NCI-H1092 (cell line): ENCODE results near the gene COP1.
"Not testable (repeated sequence)": the region's sequence is repeated elsewhere in the genome, so short reads cannot be mapped to it uniquely, and the experiment has no call there.

ENCODE experiments used
- DNase-seq: peaks from one replicate; lab custom pipeline; 2025; lab: John Stamatoyannopoulos, UW

Gene COP1

DNA sequence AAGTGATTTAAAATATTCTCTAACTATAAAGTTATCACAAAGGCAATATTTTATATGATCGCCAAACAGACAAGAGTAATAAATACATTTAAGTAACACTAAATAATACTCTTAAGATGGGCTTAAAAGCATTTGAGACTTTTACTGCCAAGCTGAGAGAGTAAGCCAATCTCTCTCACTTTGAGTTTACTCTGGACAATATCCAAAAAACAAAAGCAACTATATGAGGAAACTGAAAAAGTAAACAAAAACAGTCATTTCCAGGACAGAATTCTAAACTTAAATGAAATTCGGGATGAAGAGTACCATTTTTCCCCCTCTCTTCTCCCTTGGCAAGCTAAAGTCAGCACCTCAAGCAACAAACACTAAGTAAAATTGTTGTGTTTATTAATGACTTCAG is 173.2 kb downstream of the COP1 start:
- DNase-seq, result peak; percentile 1

DNA sequence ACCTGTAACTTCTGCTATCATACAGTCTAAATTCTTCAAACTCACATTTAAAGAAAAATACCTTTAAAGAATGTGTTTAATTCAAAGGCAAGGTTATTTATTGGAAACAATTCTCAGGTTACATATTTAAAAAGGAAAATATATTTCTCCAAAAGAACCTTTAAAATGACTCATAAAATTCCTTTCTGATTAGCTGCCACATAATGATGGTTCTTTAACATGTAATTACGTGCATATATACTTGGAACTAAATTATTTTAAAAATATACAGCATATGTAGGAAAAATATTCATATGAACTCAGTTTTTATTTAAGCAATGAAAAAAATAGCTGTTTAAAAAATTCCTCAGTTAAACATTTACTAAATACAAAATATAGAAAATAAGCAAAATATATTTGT is 173.6 kb downstream of the COP1 start:
- no peak for DNase-seq

DNA sequence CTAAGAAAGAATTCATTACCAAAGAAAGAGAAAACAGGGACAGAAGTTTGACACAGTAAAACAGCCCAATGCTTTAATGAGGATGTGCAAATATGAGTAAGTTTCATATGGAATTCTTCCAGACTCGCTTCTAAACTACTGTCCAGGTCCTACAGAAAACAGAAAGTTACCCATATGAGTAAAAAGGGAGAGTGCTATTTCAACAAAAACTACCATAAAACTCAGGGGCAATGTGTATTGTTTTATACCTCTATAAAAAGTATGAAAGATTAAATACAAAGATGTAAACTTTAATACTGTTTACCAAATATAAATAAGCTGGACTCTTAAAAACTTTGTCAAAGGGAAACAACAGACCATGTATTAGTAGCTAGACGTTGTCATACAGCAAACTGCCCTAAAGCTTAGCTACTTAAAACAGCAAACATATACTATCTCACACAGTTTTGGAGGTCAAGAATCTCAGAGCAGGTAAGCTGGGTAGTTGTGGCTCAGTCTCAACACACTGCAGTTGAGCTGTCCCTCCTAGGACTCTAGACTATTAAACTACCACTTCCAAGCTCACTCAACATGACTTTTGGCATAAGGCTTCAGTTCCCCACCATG is 174.9 kb downstream of the COP1 start:
- DNase-seq, result no peak

DNA sequence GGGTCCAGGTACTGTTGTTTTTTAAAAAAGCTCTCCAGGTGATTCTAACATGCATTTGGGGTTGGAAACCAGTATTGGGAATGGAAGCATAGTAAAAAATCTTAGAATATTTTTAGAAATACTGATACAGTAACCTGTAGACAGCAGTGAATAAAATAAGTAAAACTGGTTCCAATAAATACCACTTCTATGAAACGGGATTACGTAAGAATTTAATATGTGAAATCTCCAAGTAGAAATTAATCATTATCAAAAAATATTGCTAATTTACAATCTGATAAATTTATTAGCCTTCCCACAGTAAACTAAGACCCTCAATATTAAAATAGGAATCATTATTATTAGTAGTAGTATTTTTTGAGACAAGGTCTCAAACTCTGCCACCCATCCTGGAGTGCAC is 177.5 kb downstream of the COP1 start:
- no peak for DNase-seq

DNA sequence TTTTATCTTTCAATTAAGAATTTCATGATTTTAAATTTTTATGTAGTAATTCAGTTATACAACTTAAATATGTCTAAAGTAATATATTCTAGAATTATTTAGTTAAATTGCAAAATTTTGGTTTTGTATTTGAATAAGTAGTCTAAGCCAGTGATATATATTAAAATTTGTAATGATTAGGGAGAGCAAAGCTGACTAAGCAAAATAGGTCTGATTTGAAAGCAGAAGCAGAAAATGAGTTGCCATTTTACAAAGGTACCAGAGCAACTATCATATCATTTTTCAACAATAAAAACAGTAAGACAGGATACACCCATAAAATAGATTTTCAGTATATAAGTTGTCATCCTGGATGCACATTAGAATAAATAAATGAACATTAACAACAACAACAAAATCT is 177.9 kb downstream of the COP1 start:
- no peak for DNase-seq

DNA sequence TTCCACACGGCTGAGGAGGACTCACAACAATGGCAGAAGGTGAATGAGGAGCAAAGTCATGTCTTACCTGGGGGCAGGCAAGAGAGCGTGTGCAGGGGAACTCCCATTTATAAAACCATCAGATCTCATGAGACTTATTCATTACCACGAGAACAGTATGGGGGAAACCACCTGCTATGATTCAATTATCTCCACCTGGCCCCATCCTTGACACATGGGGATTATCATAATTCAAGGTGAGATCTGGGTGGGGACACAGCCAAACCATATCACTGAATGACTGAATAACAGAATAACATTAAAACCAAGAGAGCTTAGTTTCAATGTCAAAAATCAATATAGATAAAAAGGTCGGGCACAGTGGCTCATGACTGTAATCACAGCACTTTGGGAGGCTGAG is 179.2 kb downstream of the COP1 start:
- not testable (repeated sequence) for DNase-seq

DNA sequence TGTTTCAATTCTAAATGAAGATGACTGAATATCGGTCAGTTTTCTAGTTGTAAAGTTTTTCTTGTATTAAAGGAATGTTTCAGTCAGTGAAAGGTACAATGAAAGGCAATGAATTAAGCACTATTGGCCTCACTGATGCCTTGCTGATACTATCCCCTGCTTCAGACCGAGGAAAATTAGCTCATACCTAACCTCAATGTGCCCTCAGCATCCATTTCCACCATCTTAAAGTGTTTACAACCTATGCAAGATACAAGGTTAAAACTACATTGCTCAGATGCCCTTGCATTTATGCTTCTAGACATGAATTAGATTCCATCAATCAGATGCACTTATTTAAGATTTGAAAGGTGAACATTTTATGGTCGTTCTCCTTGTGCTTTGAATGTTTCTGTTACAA is 184.5 kb downstream of the COP1 start:
- DNase-seq, result no peak

DNA sequence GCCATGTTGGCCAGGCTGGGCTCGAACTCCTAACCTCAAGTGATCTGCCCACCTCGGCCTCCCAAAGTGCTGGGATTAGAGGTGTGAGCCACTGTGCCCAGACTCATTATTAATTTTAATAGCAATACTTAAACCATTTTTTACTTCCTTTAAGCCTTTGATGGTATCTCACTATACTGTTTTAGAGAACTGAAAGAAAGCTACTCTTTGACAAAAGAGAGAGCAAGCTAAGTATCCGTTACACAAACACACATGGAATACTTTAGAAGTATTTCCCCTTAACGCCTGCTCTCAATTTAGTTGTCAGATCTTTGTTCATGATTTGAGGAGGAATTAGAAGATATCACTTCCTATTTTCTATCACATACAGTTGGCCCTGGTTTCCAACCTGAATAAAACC is 189.4 kb downstream of the COP1 start:
- no peak for DNase-seq

DNA sequence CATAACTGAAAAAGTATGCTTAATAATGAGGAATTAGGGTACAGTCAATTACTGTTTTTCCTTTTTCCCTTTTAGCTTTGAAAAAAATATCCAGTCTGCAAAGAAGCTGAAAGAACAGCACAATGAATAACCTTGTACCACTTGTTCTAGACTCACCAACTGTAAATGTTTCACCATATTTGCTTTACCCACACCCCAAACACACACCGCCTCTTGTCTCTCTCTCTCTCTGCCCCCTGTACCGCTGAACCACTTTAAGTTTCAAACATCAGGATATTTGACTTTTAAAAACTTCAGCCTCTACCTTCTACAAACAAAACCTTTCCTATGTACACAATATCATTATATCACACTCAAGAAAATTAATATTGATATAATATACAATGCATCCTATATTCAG is 197.1 kb downstream of the COP1 start:
- DNase-seq, result no peak

DNA sequence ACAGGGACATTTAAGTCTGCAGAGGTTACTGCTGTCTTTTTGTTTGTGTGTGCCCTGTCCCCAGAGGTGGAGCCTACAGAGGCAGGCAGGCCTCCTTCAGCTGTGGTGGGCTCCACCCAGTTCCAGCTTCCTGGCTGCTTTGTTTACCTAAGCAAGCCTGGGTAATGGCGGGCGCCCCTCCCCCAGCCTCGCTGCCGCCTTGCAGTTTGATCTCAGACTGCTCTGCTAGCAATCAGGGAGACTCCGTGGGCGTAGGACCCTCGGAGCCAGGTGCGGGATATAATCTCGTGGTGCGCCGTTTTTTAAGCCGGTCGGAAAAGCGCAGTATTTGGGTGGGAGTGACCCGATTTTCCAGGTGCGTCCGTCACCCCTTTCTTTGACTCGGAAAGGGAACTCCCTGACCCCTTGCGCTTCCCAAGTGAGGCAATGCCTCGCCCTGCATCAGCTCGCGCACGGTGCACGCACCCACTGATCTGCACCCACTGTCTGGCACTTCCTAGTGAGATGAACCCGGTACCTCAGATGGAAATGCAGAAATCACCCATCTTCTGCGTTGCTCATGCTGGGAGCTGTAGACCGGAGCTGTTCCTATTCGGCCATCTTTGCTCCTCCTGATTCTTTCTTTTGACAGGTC is 199.2 kb downstream of the COP1 start:
- DNase-seq, result not testable (repeated sequence)

DNA sequence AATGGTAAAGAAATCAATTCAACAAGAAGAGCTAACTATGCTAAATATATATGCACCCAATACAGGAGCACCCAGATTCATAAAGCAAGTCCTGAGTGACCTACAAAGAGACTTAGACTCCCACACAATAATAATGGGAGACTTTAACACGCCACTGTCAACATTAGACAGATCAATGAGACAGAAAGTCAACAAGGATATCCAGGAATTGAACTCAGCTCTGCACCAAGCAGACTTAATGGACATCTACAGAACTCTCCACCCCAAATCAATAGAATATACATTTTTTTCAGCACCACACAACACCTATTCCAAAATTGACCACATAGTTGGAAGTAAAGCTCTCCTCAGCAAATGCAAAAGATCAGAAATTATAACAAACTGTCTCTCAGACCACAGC is 212.4 kb downstream of the COP1 start:
- DNase-seq, result not testable (repeated sequence)

DNA sequence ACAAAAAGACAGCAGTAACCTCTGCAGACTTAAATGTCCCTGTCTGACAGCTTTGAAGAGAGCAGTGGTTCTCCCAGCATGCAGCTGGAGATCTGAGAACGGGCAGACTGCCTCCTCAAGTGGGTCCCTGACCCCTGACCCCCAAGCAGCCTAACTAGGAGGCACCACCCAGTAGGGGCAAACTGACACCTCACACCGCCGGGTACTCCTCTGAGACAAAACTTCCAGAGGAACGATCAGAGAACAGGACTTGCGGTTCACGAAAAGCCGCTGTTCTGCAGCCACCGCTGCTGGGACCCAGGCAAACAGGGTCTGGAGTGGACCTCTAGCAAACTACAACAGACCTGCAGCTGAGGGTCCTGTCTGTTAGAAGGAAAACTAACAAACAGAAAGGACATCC is 214.3 kb downstream of the COP1 start:
- DNase-seq, result not testable (repeated sequence)

DNA sequence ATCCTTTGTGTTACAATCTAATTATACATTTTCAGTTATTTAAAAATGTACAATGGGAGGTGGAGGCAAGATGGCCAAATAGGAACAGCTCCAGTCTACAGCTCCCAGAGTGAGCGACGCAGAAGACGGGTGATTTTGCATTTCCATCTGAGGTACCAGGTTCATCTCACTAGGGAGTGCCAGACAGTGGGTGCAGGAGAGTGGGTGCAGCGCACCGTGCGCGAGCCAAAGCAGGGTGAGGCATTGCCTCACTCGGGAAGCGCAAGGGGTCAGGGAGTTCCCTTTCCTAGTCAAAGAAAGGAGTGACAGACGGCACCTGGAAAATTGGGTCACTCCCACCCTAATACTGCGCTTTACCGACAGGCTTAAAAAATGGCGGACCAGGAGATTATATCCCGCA is 214.9 kb downstream of the COP1 start:
- DNase-seq, result not testable (repeated sequence)

DNA sequence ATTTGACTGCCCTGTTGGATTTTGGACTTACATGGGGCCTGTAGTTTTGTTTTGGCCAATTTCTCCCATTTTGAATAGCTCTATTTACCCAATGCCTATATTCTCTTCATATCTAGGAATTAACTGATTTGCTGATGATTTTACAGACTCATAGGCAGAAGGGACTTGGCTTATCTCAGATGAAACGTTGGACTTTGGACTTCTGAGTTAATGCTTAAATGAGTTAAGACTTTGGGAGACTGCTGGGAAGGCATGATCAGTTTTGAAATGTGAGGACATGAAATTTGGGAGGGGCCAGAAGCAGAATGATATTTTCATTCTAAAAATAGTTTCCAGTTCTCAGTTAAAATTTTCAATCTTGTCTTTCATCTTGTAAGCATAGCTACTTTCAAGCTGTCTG is 222.3 kb downstream of the COP1 start:
- DNase-seq, result no peak

DNA sequence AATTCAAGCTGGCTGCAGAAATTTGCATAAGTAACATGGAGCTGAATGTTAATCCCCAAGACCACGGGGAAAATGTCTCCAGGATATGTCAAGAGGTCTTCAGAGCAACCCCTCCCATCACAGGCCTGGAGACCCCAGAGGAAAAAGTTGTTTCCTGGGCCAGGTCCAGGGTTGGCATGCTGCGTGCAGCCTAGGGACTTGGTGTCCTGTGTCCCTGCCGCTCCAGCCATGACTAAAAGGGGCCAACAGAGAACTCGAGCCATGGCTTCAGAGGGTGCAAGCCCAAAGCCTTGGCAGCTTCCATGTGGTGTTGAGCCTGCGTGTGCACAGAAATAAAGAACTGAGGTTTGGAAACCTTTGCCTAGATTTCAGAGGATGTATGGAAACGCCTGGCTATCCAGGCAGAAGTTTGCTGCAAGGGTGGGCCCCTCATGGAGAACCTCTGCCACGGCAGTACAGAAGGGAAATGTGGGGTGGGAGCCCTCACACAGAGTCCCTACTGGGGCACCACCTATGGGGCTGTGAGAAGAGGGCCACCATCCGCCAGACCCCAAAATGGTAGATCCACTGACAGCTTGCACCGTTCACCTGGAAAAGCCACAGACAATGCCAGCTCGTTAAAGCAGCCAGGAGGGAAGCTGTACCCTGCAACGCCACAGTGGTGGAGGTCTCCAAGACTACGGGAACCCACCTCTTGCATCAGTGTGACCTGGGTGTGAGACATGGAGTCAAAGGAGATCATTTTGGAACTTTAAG is 222.9 kb downstream of the COP1 start:
- DNase-seq, result no peak

DNA sequence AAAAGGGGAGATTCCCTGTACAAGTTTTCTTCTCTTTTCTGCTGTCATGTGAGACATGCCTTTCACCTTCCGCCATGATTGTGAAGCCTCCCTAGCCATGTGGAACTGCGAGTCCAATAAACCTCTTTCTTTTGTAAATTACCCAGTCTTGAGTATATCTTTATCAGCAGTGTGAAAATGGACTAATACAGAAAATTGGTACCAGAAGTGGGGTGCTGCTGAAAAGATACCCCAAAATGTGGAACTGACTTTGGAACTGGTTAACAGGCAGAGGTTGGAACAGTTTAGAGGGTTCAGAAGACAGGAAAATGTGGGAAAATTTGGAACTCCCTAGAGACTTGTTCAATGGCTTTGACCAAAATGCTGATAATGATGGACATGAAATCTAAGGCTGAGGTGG is 223.7 kb downstream of the COP1 start:
- DNase-seq, result not testable (repeated sequence)

DNA sequence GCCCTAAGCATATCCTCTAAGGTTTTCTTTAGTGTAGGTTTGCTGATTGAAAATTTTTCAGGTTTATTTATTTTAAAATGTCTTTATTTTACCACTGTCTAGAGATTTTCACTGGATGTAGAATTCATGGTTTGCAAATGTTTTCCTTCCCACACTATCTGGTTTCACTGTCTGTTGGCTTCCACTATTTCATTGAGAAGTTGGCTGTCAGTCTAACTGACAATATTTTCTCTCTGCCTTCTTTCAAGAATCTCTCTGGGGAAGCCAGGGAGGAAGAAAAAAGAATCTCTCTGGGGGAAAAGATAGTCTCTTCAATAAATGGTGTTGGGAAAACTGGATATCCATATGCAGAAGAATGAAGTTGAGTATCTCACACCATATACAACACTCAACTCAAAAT is 226.0 kb downstream of the COP1 start:
- DNase-seq, result no peak

DNA sequence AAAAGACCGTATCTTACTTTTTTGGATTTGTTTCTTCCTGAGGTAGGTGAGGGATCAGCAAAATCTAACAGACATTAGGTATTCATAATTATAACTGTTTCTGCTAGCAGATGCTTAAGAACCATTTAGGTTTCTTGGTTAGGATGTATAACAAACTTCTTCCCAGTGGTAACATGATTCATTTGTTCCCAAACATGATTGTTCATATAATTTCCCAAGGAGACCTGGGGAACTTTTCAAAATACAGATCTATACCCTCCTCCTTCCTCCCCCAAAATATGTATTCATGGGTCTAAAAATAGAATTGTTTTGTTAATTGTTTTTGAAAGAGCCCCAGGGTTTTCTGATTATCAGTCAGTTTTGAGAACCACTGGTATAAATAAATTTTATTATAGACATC is 228.2 kb downstream of the COP1 start:
- DNase-seq, result no peak

DNA sequence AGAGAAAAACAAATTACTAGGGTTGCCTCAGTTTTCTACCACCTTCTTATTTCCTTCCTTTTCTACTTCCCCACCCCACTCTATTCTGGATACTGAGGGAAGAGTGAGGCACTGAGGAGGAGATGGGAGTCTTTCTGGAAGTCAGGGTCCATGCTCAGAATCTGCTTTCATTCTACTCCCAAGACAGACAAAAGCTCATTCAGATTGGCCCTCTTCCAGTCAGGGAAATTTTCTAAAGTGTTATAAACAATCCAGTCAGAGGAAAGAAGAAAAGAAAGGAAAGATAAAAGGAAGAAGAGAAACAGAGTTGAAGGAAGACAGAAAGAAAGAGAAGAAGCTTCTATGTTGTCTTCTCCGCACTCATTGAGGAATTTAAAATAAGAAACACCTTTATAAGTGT is 228.6 kb downstream of the COP1 start:
- DNase-seq, result no peak

DNA sequence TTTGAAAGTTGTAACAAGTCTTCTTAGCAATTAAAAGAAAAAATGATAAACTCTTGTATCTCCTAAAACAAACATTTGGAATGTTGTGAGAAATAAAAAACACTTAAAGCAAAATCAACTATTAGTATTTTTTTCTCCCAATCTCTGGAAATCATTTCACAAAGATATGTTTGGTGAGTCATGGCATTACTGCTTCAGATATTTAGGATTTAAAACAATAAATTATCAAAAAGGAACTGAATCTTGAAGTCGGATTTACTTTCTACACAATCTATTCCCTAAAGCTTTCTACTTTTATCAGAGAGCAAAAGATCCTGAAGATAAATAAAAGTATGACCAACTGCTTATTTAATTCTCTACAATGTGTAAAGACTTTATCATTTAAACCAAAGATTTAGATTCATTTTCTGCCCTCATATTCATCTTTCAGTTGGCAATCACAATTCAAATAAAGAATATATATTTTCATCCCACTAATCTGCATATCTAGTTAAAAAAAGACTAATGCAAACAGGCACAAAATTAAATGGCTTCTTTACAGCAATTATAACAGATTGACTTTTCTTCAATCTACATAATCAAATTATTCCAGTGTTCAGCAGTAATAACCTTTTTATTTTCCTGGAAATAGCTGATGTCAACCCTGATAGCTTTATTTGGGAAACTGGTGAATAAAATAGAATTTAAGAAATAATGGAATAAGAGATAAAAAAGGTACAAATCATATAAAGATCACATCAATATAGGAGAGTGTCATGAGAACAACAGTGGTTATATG is 230.0 kb downstream of the COP1 start:
- no peak for DNase-seq

DNA sequence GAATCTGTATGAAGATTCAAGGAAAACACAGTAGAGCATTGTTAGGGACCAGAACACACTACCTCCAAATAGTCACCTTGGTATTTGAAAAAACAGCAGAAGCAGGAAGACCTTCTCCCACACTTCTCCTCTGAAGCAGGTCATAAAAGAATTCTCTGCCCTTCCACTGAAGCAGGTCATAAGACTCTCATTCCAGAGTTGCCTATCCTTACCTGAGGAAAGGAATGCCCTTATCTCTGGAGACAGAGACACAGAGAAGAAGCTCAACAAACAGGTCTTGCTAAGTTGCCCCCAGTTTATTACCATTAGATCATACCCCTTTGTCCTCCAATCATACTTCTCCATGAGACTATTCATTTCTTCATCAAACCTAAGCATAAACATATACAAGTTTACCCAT is 237.9 kb downstream of the COP1 start:
- no peak for DNase-seq

DNA sequence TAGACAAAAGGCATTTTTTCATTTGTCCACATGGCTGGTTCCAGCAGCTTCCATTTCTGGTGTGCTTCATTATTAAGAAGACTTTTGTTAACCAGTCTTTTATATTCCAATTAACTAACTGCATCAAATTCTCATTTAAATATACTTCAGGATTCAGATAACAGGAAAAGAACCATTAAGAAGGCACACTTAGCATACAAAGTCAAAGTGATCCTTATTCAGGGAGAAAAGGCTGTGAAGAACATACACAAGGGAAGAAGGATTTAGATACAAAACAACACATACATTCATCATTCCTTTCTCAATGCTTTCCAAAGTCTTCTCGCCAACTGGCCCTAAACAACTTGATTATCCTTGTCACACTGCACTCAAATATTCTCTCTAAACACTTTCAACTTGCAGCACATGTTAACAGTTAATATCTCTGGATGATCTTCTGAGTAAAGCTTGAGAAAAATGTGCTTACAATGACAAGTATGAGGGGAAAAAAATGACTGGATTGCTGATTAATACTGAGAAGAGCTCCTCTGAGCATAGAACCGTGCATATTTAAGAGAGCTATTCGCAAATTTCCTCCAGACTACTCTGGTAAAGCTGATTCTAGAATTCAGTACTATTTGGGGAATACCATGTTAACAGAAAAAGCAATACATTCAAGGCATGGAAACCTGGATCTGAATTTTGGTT is 238.5 kb downstream of the COP1 start:
- no peak for DNase-seq
